Esophagus muscularis mucosa (tissue), 3 donors: ENCODE data around the gene ZFP36.

Experiments used
- CTCF ChIP-seq, 3 experiments: fragments of 200-600 bp in 2 of 3; fragments of 450-650 bp in 1 of 3; sonication (generic) in 2 of 3; IDR thresholded peaks; one replicate each; pipeline ENCODE4 v1.5.1; 2017 to 2019; ENCODE audit warnings: antibody characterized with exemption in 3 of 3, mild to moderate bottlenecking in 2 of 3, moderate library complexity in 1 of 3
- POLR2A ChIP-seq: fragments of 450-650 bp; IDR thresholded peaks from one replicate; pipeline ENCODE4 v1.6.1; 2017; ENCODE audit warnings: antibody characterized with exemption, moderate library complexity, mild to moderate bottlenecking, low read depth

- TF ChIP-seq CTCF (IDR thresholded peaks at IDR 0.05) (no peak), POLR2A (no peak)
Measured at GRCh38 chr19:39386557-39386956, 20.1 kb upstream of the ZFP36 start.
